BLaER1 (cell line): ENCODE data around the gene EHMT1.

Source experiments
- H3K27ac ChIP-seq: shearing (Covaris generic); formaldehyde crosslinking; 2 replicates; pipeline ENCODE4 v1.8.1; 2022
- H3K27me3 ChIP-seq: shearing (Covaris generic); formaldehyde crosslinking; 2 replicates; pipeline ENCODE4 v1.8.1; 2022
- H3K36me3 ChIP-seq: shearing (Covaris generic); formaldehyde crosslinking; 2 replicates; pipeline ENCODE4 v1.8.1; 2022
- H3K4me1 ChIP-seq: shearing (Covaris generic); formaldehyde crosslinking; 2 replicates; pipeline ENCODE4 v1.8.1; 2022
- H3K4me2 ChIP-seq: shearing (Covaris generic); formaldehyde crosslinking; 2 replicates; pipeline ENCODE4 v1.8.1; 2022
- H3K4me3 ChIP-seq: shearing (Covaris generic); formaldehyde crosslinking; 2 replicates; pipeline ENCODE4 v1.8.1; 2022
- H3K9ac ChIP-seq: shearing (Covaris generic); formaldehyde crosslinking; 2 replicates; pipeline ENCODE4 v1.8.1; 2022
- H3K9me3 ChIP-seq: shearing (Covaris generic); formaldehyde crosslinking; 2 replicates; pipeline ENCODE4 v1.8.1; 2022
- H4K20me1 ChIP-seq: shearing (Covaris generic); formaldehyde crosslinking; 2 replicates; pipeline ENCODE4 v1.8.1; 2022
- Cebpa-rat ChIP-seq: shearing (Covaris generic); IDR thresholded peaks from 2 replicates; pipeline ENCODE4 v1.8.1; 2022

Gene EHMT1

DNA sequence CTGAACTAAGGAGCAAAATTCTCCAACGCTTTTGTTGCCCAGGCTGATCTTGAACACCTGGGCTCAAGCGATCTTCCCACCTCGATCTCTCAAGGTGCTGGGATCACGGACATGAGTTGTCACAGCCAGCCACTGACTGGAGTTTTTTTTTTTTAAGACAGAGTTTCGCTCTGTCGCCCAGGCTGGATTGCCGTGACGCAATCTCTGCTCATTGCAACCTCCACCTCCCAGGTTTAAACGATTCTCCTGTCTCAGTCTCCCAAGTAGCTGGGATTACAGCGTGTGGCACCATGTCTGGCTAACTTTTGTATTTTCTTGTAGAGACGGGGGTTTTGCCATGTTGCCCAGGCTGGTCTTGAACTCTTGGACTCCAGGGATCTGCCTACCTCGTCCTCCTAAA lies 58.2 kb downstream of the EHMT1 start:
- Histone ChIP-seq H3K27ac (peak overlapping the region; percentile 28), H4K20me1 (peaks cover 97% of the 10 kb centered on the region), H3K27me3 (no peaks in the 10 kb centered on the region), H3K4me1 (peaks cover 95% of the 10 kb centered on the region), H3K4me2 (peak overlapping the region; percentile 83), H3K9me3 (no peaks in the 10 kb centered on the region), H3K9ac (no peak overlapping the region), H3K36me3 (peaks cover 15% of the 10 kb centered on the region; the same call in 1 of the 2 replicates), H3K4me3 (0 out of 2 replicates have a peak overlapping the region, but pooled peaks have one; percentile 33)
- TF ChIP-seq Cebpa-rat, result peak; percentile 91

DNA sequence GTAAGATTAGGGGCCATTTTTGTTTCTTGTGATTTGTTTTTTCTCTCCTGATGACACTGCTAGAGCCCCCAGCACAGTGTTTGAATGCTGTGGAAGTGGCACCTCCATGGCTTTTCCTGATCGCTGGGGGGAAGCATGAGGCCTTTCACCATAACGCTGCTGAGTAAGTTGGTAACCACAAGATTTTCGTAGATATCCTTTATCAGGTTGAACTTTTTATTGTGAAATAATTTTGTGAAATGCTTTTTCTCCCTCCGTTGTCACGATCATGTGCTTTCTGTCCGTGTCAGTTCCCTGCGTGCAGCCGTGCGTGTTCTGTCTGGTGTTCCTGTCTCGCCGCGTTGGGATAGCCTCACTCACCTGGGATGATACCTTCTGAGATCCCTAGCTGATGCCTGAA lies 59.4 kb downstream of the EHMT1 start:
- peaks cover 97% of the 10 kb centered on the region for H4K20me1 ChIP-seq
- no peaks in the 10 kb centered on the region for H3K27me3 ChIP-seq
- peaks cover 95% of the 10 kb centered on the region for H3K4me1 ChIP-seq
- peak overlapping the region; percentile 83 for H3K4me2 ChIP-seq
- H3K9ac ChIP-seq, result no peak overlapping the region
- TF ChIP-seq Cebpa-rat, result no peak
- H3K9me3 ChIP-seq, result no peaks in the 10 kb centered on the region
- no peak overlapping the region for H3K4me3 ChIP-seq
- no peak overlapping the region; the same call in 1 of the 2 replicates for H3K27ac ChIP-seq
- H3K36me3 ChIP-seq, result peaks cover 15% of the 10 kb centered on the region; the same call in 1 of the 2 replicates

DNA sequence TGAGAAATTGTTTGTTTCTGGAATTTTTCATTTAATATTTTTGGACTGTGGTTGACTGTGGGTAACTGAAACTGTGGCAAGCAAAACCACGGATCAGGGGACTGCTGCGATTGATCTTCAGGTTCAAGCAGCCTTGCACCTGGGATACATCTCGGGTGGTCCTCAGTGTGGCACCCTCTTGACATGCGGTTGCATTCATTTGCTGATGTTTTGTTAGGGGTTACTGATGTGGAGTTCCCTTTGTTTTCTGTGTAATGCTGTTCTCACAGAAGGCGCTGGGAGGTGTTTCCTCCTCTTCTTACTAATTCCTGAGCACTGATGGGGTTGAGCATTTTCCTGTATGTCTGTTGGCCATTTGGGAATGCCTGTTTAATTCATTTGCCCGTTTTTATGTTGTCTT lies 60.4 kb downstream of the EHMT1 start:
- H3K4me1 ChIP-seq, result peaks cover 88% of the 10 kb centered on the region

DNA sequence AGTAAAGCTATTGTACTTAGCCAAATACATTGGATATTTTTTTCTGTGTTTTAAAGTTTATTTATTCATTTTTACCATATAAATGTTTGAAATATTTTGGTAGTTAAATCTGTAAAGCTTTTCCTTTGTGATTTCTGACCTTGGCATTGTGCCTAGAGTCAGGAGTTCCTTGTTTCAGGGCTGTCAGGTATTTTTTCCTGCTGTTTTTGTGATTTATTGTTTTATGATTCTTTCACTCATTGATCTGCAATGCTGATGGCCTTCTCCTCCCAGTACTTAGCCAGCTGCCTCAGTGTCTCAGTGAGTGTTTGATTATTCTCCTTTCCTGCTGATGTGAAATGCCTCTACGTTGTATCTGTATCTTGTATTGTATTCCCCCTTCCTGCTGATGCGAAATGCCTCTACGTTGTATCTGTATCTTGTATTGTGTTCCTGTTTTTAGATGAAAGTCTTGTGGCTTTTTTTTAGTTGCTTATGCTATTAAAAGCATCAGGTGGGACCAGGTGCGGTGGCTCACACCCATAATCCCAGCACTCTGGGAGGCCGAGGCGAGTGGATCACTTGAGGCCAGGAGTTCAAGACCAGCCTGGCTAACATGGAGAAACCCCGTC lies 61.0 kb downstream of the EHMT1 start:
- no peak overlapping the region for H3K4me3 ChIP-seq

More for the DNA sequence above, 60.4 kb downstream of the EHMT1 start:
- Histone ChIP-seq H4K20me1 (peaks cover 97% of the 10 kb centered on the region), H3K9me3 (no peaks in the 10 kb centered on the region), H3K4me2 (peak overlapping the region; percentile 83), H3K27me3 (no peaks in the 10 kb centered on the region), H3K36me3 (peaks cover 15% of the 10 kb centered on the region; the same call in 1 of the 2 replicates), H3K9ac (peak overlapping the region; percentile 12; the same call in 1 of the 2 replicates), H3K27ac (peak overlapping the region; percentile 54; the same call in 1 of the 2 replicates), H3K4me3 (no peak overlapping the region)
- no peak for TF ChIP-seq Cebpa-rat

DNA sequence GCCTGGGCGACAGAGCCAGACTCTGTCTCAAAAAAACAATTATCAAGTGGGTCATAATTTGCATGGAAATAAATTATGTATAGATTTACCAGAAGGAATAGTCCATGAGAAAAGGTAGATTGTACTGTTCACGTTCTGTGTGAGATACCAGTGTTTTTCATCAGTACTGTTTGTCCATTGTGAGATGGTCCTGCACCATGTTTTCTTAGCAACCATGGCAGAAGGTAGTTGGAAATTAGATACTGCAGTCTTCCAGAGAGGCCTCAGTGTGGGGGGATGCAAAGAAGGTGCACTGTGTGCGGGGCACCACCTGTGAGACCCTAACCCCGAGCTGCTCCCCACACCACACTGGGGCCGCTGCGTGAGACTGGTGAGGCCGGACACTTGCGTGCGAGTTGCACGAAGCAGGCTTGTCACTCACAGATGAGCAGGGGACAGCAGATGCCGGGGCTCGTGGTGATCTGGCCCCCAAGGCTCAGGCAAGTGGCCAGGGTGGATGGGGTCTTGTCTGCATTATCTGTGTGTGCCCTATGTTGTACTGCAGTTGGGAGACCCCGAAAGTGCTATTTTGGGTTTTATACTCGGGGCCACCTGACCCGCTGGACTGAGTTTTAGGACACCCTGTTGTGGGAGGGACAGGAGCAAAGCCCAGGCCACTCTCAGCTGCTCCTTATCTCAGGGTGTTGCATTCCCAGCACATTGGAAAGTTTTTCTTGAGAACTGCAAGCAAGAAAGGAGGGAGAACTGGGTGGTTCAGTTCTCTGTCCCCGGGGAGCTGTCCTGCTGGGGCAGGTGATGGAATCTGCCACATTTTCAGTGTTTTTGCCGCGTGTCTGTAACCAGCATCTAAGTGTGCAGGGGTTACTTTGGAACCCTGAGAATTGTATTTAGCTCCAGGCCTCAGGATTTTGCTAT lies 61.9 kb downstream of the EHMT1 start:
- H3K4me2 ChIP-seq, result peak overlapping the region; percentile 83

More for the DNA sequence above, 61.0 kb downstream of the EHMT1 start:
- TF ChIP-seq Cebpa-rat, result no peak
- H3K4me1 ChIP-seq, result peaks cover 83% of the 10 kb centered on the region
- peak overlapping the region; percentile 83 for H3K4me2 ChIP-seq
- peaks cover 97% of the 10 kb centered on the region for H4K20me1 ChIP-seq
- no peak overlapping the region for H3K9ac ChIP-seq
- no peaks in the 10 kb centered on the region for H3K9me3 ChIP-seq
- peak overlapping the region; percentile 6; the same call in 1 of the 2 replicates for H3K27ac ChIP-seq
- no peaks in the 10 kb centered on the region for H3K27me3 ChIP-seq
- peaks cover 19% of the 10 kb centered on the region; the same call in 1 of the 2 replicates for H3K36me3 ChIP-seq

DNA sequence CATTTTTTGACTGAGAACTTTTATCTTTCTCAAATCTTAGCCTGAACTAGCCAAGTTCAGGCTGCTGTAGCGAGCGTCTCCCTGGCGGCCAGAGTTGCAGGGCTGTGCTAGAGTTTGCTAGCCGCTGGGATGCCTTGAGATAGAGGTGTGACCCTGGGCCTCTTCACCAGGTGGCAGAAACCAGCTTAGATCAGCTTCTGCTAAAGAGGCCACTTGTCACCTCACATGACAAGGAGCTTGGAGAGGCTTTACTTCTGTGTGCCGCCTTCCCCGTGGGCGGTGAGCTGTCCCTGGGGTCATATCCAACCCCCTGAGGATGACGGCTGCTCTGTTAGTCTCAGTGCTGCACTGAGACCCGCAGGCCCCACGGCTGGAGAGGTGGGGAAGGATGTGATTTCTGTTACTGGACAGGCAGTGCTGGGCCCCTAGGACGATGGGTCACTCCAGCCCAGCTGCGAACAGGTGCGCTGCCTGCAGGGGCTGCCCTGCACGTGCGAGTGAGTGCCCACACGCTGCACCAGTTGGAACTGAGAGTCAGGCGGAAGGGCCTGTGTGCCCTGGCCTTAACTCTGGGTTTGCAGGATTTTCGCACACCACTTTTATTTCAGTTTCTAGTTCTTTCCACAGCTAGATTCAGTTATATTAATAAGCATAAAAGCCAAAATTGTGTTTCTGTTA lies 63.8 kb downstream of the EHMT1 start:
- Histone ChIP-seq H3K4me1 (peaks cover 60% of the 10 kb centered on the region), H3K27ac (no peak overlapping the region), H3K27me3 (no peaks in the 10 kb centered on the region), H4K20me1 (peaks cover 100% of the 10 kb centered on the region), H3K9me3 (no peaks in the 10 kb centered on the region), H3K36me3 (peaks cover 26% of the 10 kb centered on the region; the same call in 1 of the 2 replicates), H3K4me3 (no peak overlapping the region), H3K9ac (no peak overlapping the region), H3K4me2 (peak overlapping the region; percentile 83)
- TF ChIP-seq Cebpa-rat, result no peak

More for the DNA sequence above, 61.9 kb downstream of the EHMT1 start:
- Histone ChIP-seq H4K20me1 (peaks cover 98% of the 10 kb centered on the region), H3K9me3 (no peaks in the 10 kb centered on the region), H3K36me3 (peaks cover 21% of the 10 kb centered on the region; the same call in 1 of the 2 replicates), H3K27me3 (no peaks in the 10 kb centered on the region), H3K4me3 (no peak overlapping the region), H3K27ac (no peak overlapping the region), H3K4me1 (peaks cover 76% of the 10 kb centered on the region), H3K9ac (no peak overlapping the region)
- TF ChIP-seq Cebpa-rat, result no peak

DNA sequence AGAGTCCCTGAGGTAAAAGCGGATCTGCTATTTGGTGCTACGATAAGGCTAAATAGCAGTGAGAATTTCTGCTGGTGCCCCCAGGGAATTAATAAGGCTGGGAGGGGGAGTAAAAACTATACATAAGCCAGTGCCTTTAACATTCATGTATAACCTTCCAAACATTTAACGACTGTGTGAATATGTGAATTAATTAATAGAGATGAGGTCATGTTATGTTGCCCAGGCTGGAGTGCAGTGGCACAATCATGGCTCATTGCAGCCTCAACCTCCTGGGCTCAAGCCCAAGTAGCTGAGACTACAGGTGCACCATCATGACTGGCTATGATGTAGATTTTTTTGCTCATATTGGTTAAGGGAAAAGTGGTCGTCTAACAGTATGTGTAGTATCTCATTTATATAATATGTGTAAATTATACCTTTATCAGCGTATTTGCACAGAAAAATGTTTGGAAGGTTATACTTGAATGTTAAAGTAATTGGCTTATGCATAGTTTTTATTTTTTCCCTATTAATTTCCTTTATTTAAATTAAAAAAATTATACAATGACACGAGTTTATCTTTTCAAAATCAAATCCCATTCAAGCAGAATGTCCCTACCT lies 64.6 kb downstream of the EHMT1 start:
- no peak overlapping the region for H3K27ac ChIP-seq
- H3K4me2 ChIP-seq, result peak overlapping the region; percentile 83
- H3K9ac ChIP-seq, result no peak overlapping the region
- H3K4me3 ChIP-seq, result no peak overlapping the region
- TF ChIP-seq Cebpa-rat, result no peak
- H3K4me1 ChIP-seq, result peaks cover 52% of the 10 kb centered on the region
- peaks cover 100% of the 10 kb centered on the region for H4K20me1 ChIP-seq
- H3K27me3 ChIP-seq, result no peaks in the 10 kb centered on the region
- H3K36me3 ChIP-seq, result peaks cover 30% of the 10 kb centered on the region
- no peaks in the 10 kb centered on the region for H3K9me3 ChIP-seq

DNA sequence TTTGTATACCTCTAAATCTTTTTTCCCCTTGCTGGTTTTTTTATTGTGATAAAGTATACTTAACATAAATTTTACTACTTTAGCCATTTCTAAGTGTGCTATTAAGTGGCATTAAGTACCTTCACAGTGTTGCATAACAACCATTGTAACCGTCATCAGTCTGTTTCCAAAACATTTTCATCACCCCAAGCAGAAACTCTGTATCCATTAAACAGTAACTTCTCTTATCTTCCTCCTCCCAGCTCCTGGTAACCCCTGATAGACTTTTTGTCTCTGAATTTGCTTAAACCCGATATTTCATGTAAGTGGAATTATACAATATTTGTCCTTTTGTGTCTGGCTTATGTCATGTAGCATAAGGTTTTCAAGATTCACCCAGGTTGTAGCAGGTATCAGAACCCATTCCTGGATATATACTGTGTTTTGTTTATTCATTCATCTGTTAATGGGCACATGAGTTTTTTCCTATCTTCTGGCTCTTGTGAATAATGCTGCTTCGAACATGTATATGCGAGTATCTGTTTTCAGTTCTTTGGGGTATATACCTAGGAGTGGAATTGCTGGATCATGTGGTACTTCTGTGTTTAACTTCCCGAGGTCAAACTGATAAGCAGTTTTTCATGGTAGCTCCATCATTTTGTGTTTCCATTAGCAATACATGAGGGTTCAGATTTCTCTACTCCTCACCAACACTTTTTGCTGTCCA lies 66.4 kb downstream of the EHMT1 start:
- Histone ChIP-seq H3K9ac (no peak overlapping the region), H3K27ac (no peak overlapping the region), H3K4me1 (peaks cover 41% of the 10 kb centered on the region), H3K36me3 (peaks cover 34% of the 10 kb centered on the region), H3K4me2 (no peak overlapping the region), H3K27me3 (no peaks in the 10 kb centered on the region), H3K4me3 (no peak overlapping the region), H3K9me3 (no peaks in the 10 kb centered on the region), H4K20me1 (peaks cover 100% of the 10 kb centered on the region)
- no peak for TF ChIP-seq Cebpa-rat
